IMR-90 (cell line): ENCODE data around the gene PCCA. TPM values are rescaled to one million over a fixed set of nuclear protein-coding genes. Genes with fewer than 3 reads are reported as not detected.

Experiments used
- ATAC-seq: fragments of 200-7000 bp; cut with Tn5 transposase; 2 replicates; pipeline ENCODE4 v1.9.1; 2020; ENCODE audit warnings: low read depth, mild to moderate bottlenecking, moderate library complexity
- BruUV-seq: library from RNA; stranded (reverse); fragments of 400-500 nt; replicated peaks from 2 replicates; lab custom pipeline; 2021; lab: Mats Ljungman, UMichigan
- CTCF ChIA-PET: fragments of 300-600 bp; formaldehyde crosslinking; extraction: SDS; loops from one replicate; lab custom pipeline; 2021; ENCODE audit warnings: antibody characterized with exemption; lab: Yijun Ruan, JAX
- POLR2A ChIA-PET: fragments of 300-600 bp; sonication (Branson Sonifier 250); formaldehyde crosslinking; loops from one replicate; lab custom pipeline; 2022; ENCODE audit warnings: antibody characterized with exemption; ENCODE audit not compliant: unreplicated experiment; lab: Charles Lee
- DNase-seq: peaks from one replicate; pipeline ENCODE4 v3.0.0; 2013
- H2AFZ ChIP-seq: replicated peaks from 2 replicates; pipeline ENCODE3; 2013; ENCODE audit warnings: low read length, mild to moderate bottlenecking; ENCODE audit not compliant: poor library complexity
- H2AK5ac ChIP-seq: 2 replicates; pipeline ENCODE4 v1.6.1; 2013; ENCODE audit warnings: low read depth, low read length, inconsistent platforms
- H2AK9ac ChIP-seq: replicated peaks from 2 replicates; pipeline ENCODE3; 2013; ENCODE audit warnings: mild to moderate bottlenecking, low read depth, low read length, moderate library complexity; ENCODE audit not compliant: poor library complexity
- H2BK120ac ChIP-seq: 2 replicates; pipeline ENCODE4 v1.6.1; 2013; ENCODE audit warnings: low read depth, low read length, inconsistent platforms
- H2BK15ac ChIP-seq: 3 replicates; pipeline ENCODE4 v1.6.1; 2013; ENCODE audit warnings: low read depth, low read length, inconsistent platforms
- H2BK20ac ChIP-seq: 2 replicates; pipeline ENCODE4 v1.6.1; 2013; ENCODE audit warnings: low read depth, mild to moderate bottlenecking, inconsistent platforms, low read length, moderate library complexity
- H2BK5ac ChIP-seq: 2 replicates; pipeline ENCODE4 v1.6.1; 2013; ENCODE audit warnings: mild to moderate bottlenecking, low read depth, low read length, inconsistent platforms; ENCODE audit not compliant: poor library complexity, severe bottlenecking
- H3K14ac ChIP-seq: replicated peaks from 2 replicates; pipeline ENCODE4 v1.6.1; 2013; ENCODE audit warnings: low read depth, low read length, inconsistent platforms
- H3K18ac ChIP-seq: 2 replicates; pipeline ENCODE4 v1.6.1; 2013; ENCODE audit warnings: low read depth, low read length, control low read depth
- H3K23ac ChIP-seq: 2 replicates; pipeline ENCODE4 v1.6.1; 2013; ENCODE audit warnings: low read depth, low read length, inconsistent platforms
- H3K27ac ChIP-seq: 2 replicates; pipeline ENCODE4 v1.5.1; 2013; ENCODE audit warnings: mild to moderate bottlenecking, control low read depth, low read length; ENCODE audit not compliant: insufficient read depth
- H3K27me3 ChIP-seq: 2 replicates; pipeline ENCODE4 v1.6.1; 2013; ENCODE audit warnings: low read length; ENCODE audit not compliant: control insufficient read depth, insufficient read depth
- H3K36me3 ChIP-seq: 2 replicates; pipeline ENCODE4 v1.6.1; 2013; ENCODE audit warnings: low read length, mixed read lengths; ENCODE audit not compliant: control insufficient read depth, insufficient read depth
- H3K4ac ChIP-seq: 2 replicates; pipeline ENCODE4 v1.6.1; 2013; ENCODE audit warnings: low read depth, low read length, inconsistent platforms
- H3K4me1 ChIP-seq: 2 replicates; pipeline ENCODE4 v1.6.1; 2013; ENCODE audit warnings: low read length, mixed read lengths; ENCODE audit not compliant: control insufficient read depth, insufficient read depth
- H3K4me2 ChIP-seq: 2 replicates; pipeline ENCODE4 v1.6.1; 2013; ENCODE audit warnings: low read depth, mild to moderate bottlenecking, control low read depth, low read length, moderate library complexity
- H3K4me3 ChIP-seq: 2 replicates; pipeline ENCODE4 v1.5.1; 2013; ENCODE audit warnings: low read depth, mild to moderate bottlenecking, control low read depth, low read length, moderate library complexity; ENCODE audit not compliant: insufficient read depth
- H3K56ac ChIP-seq: 2 replicates; pipeline ENCODE4 v1.6.1; 2013; ENCODE audit warnings: low read length, inconsistent platforms; ENCODE audit not compliant: insufficient read depth; ENCODE audit errors: extremely low read depth
- H3K79me1 ChIP-seq, 2 experiments: 2 replicates each; pipeline ENCODE4 v1.6.1; 2013; ENCODE audit warnings: low read length in 2 of 2, inconsistent platforms in 1 of 2, low read depth in 1 of 2
- H3K9ac ChIP-seq: 2 replicates; pipeline ENCODE4 v1.6.1; 2013; ENCODE audit warnings: low read depth, low read length, control low read depth
- H3K9me1 ChIP-seq: 2 replicates; pipeline ENCODE4 v1.6.1; 2013; ENCODE audit warnings: low read length, inconsistent platforms; ENCODE audit not compliant: insufficient read depth
- H3K9me3 ChIP-seq: 2 replicates; pipeline ENCODE4 v1.6.1; 2013; ENCODE audit warnings: low read length; ENCODE audit not compliant: control insufficient read depth, insufficient read depth
- H4K20me1 ChIP-seq: 2 replicates; pipeline ENCODE4 v1.6.1; 2013; ENCODE audit warnings: low read length, inconsistent platforms; ENCODE audit not compliant: insufficient read depth
- H4K5ac ChIP-seq: 2 replicates; pipeline ENCODE4 v1.6.1; 2013; ENCODE audit warnings: mild to moderate bottlenecking, low read depth, low read length, control low read depth
- H4K8ac ChIP-seq, 2 experiments: 2 replicates each; pipeline ENCODE4 v1.6.1; 2013; ENCODE audit warnings: low read depth in 2 of 2, low read length in 2 of 2, control low read depth in 1 of 2, inconsistent platforms in 1 of 2
- H4K91ac ChIP-seq: 2 replicates; pipeline ENCODE4 v1.6.1; 2013; ENCODE audit warnings: low read depth, low read length, inconsistent platforms; ENCODE audit not compliant: insufficient read depth
- CEBPB ChIP-seq: IDR thresholded peaks from 2 replicates; pipeline ENCODE4 v1.6.1; 2012; ENCODE audit warnings: low read depth, low read length, improper control_type of control experiment
- FOS ChIP-seq: fragments of 150-350 bp; IDR thresholded peaks from 2 replicates; pipeline ENCODE4 v1.6.1; 2016; ENCODE audit warnings: low read depth, low read length
- NFE2L2 ChIP-seq: fragments of 150-350 bp; IDR thresholded peaks from 2 replicates; pipeline ENCODE4 v1.6.1; 2016; ENCODE audit warnings: low read depth, mild to moderate bottlenecking, low read length
- POLR2A ChIP-seq: IDR thresholded peaks from 2 replicates; pipeline ENCODE4 v1.6.1; 2012; ENCODE audit warnings: mild to moderate bottlenecking, low read depth, low read length
- RCOR1 ChIP-seq: IDR thresholded peaks from 2 replicates; pipeline ENCODE4 v1.6.1; 2012; ENCODE audit warnings: mild to moderate bottlenecking, low read length, improper control_type of control experiment; ENCODE audit not compliant: insufficient replicate concordance
- RFX5 ChIP-seq: IDR thresholded peaks from 2 replicates; pipeline ENCODE4 v1.8.0; 2012; ENCODE audit warnings: low read depth, mild to moderate bottlenecking, low read length, moderate library complexity
- WGBS, 2 experiments: methylation state at CpG; one replicate each; pipeline versions ENCODE4 v1.1.5 to v1.1.7; 2013; ENCODE audit warnings: missing lambda C conversion rate in 2 of 2; ENCODE audit not compliant: insufficient read length in 1 of 2; ENCODE audit errors: extremely low coverage in 2 of 2; 5-methylcytosine and 5-hydroxymethylcytosine counted together
- dilution Hi-C: fragments of 300-500 bp; cut with HindIII; formaldehyde crosslinking; loops from one replicate; pipeline ENCODE4 v1.14.3; 2018; ENCODE audit warnings: low sequenced_read_pairs; ENCODE audit not compliant: unreplicated experiment
- in situ Hi-C: fragments of 300-500 bp; cut with MboI; formaldehyde crosslinking; loops from 3 replicates; pipeline ENCODE4 v1.14.3; 2019; ENCODE audit warnings: low sequenced_read_pairs, inconsistent platforms, mixed read lengths
- intact Hi-C: fragments of 100-400 bp; cut with micrococcal nuclease; formaldehyde crosslinking; loops from 2 replicates; pipeline ENCODE4 v1.10.0; 2022
- polyA plus RNA-seq, 3 experiments: library from polyadenylated mRNA; depleted of rRNA; stranded (reverse); fragments of >200 nt; gene quantifications; 2 replicates each; pipeline ENCODE4 v1.2.3, GENCODE V29; 2012; ENCODE audit warnings: low replicate concordance in 1 of 3
- total RNA-seq: library from RNA; depleted of rRNA; stranded (reverse); fragments of >200 nt; gene quantifications from 2 replicates; pipeline ENCODE4 v1.2.3, GENCODE V29; 2012

The PCCA gene
- total and polyA plus RNA-seq, 2 of the 4 experiments (the other 2 are of a cell fraction) = 7.6 to 24.0 TPM

GRCh38 chr13:100051070-100051469, 37.8 kb upstream of the PCCA start:
- in situ Hi-C loops = no loop called here
- no TSS peak for BruUV-seq
- Histone ChIP-seq H2AK9ac (no peak overlapping the region), H2BK20ac (no peak overlapping the region), H3K14ac (no peak overlapping the region), H3K4me1 (no peaks in the 10 kb centered on the region), H3K79me1 (no peaks in the 10 kb centered on the region), H2BK5ac (no peak overlapping the region), H3K4me3 (no peak overlapping the region), H4K91ac (no peak overlapping the region), H3K9me3 (no peaks in the 10 kb centered on the region), H2BK120ac (no peak overlapping the region), H2AFZ (no peak overlapping the region), H4K8ac (no peak overlapping the region), H3K9ac (no peak overlapping the region), H3K18ac (no peak overlapping the region), H2BK15ac (no peak overlapping the region), H3K56ac (no peak overlapping the region), H4K5ac (no peak overlapping the region), H3K4ac (no peak overlapping the region), H3K4me2 (no peak overlapping the region), H3K36me3 (no peaks in the 10 kb centered on the region), H4K20me1 (no peaks in the 10 kb centered on the region), H3K27me3 (no peaks in the 10 kb centered on the region), H3K9me1 (no peaks in the 10 kb centered on the region), H2AK5ac (no peak overlapping the region), H3K23ac (no peak overlapping the region), H3K27ac (no peak overlapping the region)
- CTCF ChIA-PET = no interaction called here
- DNase-seq (no peak), ATAC-seq (no peak)
- POLR2A ChIA-PET = no interaction called here
- WGBS, 2 experiments = no CpG with 5 or more reads among the region's 3 CpGs
- dilution Hi-C loops = no loop called here
- intact Hi-C loops = no loop called here
- TF ChIP-seq FOS (no peak), RFX5 (no peak), POLR2A (no peak), RCOR1 (no peak), NFE2L2 (no peak), CEBPB (no peak)
